Left lobe of liver (tissue), 2 donors: ENCODE measurements around the gene TLE2. TPM values are rescaled to one million over a fixed set of nuclear protein-coding genes. Genes with fewer than 3 reads are reported as not detected.

Experiments
- ATAC-seq: fragments of 200-7000 bp; cut with Tn5 transposase; one replicate; pipeline ENCODE4 v1.9.1; 2020; ENCODE audit warnings: mild to moderate bottlenecking, moderate library complexity
- DNase-seq: peaks from one replicate; pipeline ENCODE4 v3.0.0-alpha.2; 2020; ENCODE audit warnings: low spot score
- total RNA-seq: library from RNA; stranded (reverse); gene quantifications from one replicate; pipeline ENCODE4 v1.2.1, GENCODE V29; 2021
- donor health status: DM: no; HTN: no; CAD: no; lungs with moderate emphysema.
- donor health status: DM: no; HTN: yes; CAD: no.

TLE2 gene
- total RNA-seq, 1 donor from 2014 or later = 12.8 TPM

- no peak for DNase-seq
- ATAC-seq = no peak
Observed at GRCh38 chr19:2963122-2963521, 66.0 kb downstream of the TLE2 start.

DNA sequence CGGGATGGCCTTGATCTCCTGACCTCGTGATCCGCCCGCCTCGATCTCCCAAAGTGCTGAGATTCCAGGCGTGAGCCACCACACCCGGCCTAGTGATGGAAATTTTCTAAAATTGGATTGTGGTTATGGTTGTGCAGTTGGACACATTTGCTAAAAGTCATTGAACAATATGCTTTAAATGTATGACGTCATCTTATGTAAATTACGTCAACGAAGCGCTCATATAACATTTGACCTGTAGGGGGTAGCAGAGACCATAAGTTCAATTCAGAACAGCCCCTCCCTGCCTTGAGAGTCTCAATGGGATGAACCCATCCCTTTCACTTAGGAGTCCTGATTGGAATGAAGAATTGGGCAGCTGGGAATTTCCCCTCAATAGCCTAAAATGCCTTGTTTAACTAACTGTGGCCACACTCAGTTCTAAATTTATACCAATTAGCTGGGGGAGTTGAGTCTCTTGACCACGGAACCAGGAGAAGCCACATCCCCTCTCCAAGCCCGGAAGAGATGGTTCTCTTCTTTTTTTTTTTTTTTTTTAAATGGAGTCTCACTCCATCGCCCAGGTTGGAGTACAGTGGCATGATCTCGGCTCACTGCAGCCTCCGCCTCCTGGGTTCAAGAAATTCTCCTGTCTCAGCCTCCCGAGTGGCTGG, 66.9 kb downstream of the TLE2 start:
- DNase-seq (no peak), ATAC-seq (peak; percentile 94)

DNA sequence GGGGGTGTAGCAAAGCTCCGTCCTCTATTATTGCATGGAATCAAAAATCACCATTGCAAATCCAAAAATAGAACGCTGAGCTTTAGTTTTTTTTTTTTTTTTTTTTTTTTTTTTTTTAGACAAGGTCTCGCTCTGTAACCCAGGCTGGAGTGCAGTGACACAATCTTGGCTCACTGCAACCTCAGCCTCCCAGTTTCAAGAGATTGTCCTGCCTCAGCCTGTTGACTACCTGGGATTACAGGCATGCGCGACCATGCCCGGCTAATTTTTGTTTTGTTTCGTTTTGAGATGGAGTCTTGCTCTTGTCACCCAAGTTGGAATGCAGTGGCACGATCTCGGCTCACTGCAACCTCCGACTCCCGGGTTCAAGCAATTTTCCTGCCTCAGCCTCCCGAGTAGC, 69.0 kb downstream of the TLE2 start:
- DNase-seq (no peak), ATAC-seq (no peak)

- ATAC-seq (no peak), DNase-seq (no peak)
Observed at GRCh38 chr19:2957160-2957559, 71.9 kb downstream of the TLE2 start.

DNA sequence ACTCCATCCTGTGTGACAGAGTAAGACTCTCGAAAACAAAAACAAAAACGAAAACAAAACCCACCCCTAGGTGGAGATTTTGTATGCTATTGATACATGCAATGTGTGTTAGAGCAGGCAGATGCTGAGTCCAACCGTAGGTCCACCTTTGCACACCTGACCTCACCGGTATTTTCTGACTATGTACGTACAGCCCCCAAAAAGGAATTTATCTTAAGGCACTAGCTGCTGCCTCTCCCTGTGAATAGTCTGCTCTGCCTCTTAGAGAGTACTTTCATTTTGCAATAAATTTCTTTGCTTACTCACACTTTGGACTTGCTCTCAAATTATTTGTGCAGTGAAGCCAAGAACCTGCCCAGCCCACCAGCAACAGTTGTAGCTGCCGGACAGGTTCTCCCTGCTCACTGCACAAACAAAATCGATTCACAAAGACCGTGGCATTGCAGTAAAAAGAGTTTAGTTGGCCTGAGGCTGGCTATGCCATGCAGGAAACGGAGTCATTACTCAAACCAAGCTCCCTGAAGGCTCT, 76.1 kb downstream of the TLE2 start:
- ATAC-seq (peak; percentile 44), DNase-seq (peak; percentile 68)

- DNase-seq (peak; percentile 100), ATAC-seq (peak; percentile 91)
Observed at GRCh38 chr19:2950286-2951124, 78.6 kb downstream of the TLE2 start.

- peak; percentile 2 for ATAC-seq
- no peak for DNase-seq
Observed at GRCh38 chr19:2949939-2950285, 79.2 kb downstream of the TLE2 start.

Other genes starting within 250 kb of the TLE2 start
- 25.7 TPM for gene SGTA, start 246.0 kb downstream of the TLE2 start, total RNA-seq
- gene THOP1, start 243.8 kb downstream of the TLE2 start, total RNA-seq = 33.5 TPM
- gene ZNF554, start 209.4 kb downstream of the TLE2 start, total RNA-seq = 2.8 TPM
- gene ZNF555, start 187.8 kb downstream of the TLE2 start, total RNA-seq = 2.0 TPM
- not detected for gene ZNF556, start 161.9 kb downstream of the TLE2 start, total RNA-seq
- gene ZNF57, start 128.4 kb downstream of the TLE2 start, total RNA-seq = 1.2 TPM
- 1.4 TPM for gene ZNF77, start 84.3 kb downstream of the TLE2 start, total RNA-seq
- gene TLE6, start 51.7 kb downstream of the TLE2 start, total RNA-seq = 3.6 TPM
- 153 TPM for gene TLE5, start 33.2 kb upstream of the TLE2 start, total RNA-seq
- 22.8 TPM for gene GNA11, start 65.1 kb upstream of the TLE2 start, total RNA-seq
- gene GNA15, start 106.8 kb upstream of the TLE2 start, total RNA-seq = 1.0 TPM
- gene S1PR4, start 149.5 kb upstream of the TLE2 start, total RNA-seq = 0.70 TPM
- gene NCLN, start 156.7 kb upstream of the TLE2 start, total RNA-seq = 40.7 TPM
- 0.18 TPM for gene CELF5, start 195.4 kb upstream of the TLE2 start, total RNA-seq